ENCODE data around the gene NPFFR2.
A peak's percentile ranks its signal among the peaks of the same experiment; 100 is the strongest.
"Not testable (repeated sequence)": the region's sequence is repeated elsewhere in the genome, so short reads cannot be mapped to it uniquely, and the experiment has no call there.

NPFFR2 gene

GRCh38 chr4:72152731-72153130, 120.9 kb downstream of the NPFFR2 start:
- no peaks in the 10 kb centered on the region for H3K4me1 Mint-ChIP-seq
- H3K9me3 Mint-ChIP-seq = peaks cover 3 to 8% of the 10 kb centered on the region in 2 donors
- DNase-seq (no peak), ATAC-seq (replicated peaks) (no peak)
- H3K36me3 Mint-ChIP-seq = no peaks in the 10 kb centered on the region
- H3K4me3 Mint-ChIP-seq = no peak overlapping the region
- no peak overlapping the region for H3K27ac Mint-ChIP-seq
- no peaks in the 10 kb centered on the region for H3K27me3 Mint-ChIP-seq

- not testable (repeated sequence) for H3K4me3 Mint-ChIP-seq; H3K36me3 Mint-ChIP-seq; H3K9me3 Mint-ChIP-seq; ATAC-seq (replicated peaks); DNase-seq; H3K27me3 Mint-ChIP-seq; H3K27ac Mint-ChIP-seq; H3K4me1 Mint-ChIP-seq
Measured at GRCh38 chr4:72153634-72154033, 121.8 kb downstream of the NPFFR2 start.

- not testable (repeated sequence) for DNase-seq; H3K27me3 Mint-ChIP-seq; H3K27ac Mint-ChIP-seq; H3K9me3 Mint-ChIP-seq; ATAC-seq (replicated peaks); H3K4me3 Mint-ChIP-seq; H3K4me1 Mint-ChIP-seq; H3K36me3 Mint-ChIP-seq
Measured at GRCh38 chr4:72169285-72169684, 137.5 kb downstream of the NPFFR2 start.

DNA sequence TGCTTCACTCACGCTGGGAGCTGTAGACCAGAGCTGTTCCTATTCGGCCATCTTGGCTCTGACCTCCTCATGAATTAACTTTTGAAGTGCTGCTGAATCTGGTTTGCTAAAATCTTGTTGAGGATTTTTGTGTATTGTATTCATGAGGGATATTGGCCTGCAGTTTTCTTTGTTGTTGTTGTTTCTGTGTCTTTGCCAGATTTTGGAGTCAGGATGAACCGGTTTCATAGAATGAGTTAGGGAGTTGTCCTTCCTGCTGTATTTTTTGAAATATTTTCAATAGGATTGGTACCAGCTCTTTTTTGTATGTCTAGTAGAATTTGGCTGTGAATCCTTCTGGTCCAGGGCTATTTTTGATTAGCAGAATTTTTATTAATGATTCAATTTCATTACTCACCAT, 138.1 kb downstream of the NPFFR2 start:
- DNase-seq = no peak
- no peaks in the 10 kb centered on the region for H3K36me3 Mint-ChIP-seq
- H3K27me3 Mint-ChIP-seq = no peaks in the 10 kb centered on the region
- no peak overlapping the region for H3K4me3 Mint-ChIP-seq
- ATAC-seq (replicated peaks) = no peak
- H3K9me3 Mint-ChIP-seq = peaks cover 7 to 9% of the 10 kb centered on the region in 2 donors
- no peak overlapping the region for H3K27ac Mint-ChIP-seq
- no peaks in the 10 kb centered on the region for H3K4me1 Mint-ChIP-seq

- no peak overlapping the region for H3K27ac Mint-ChIP-seq
- no peak overlapping the region for H3K4me3 Mint-ChIP-seq
- peaks cover 0 to 8% of the 10 kb centered on the region in 2 donors for H3K9me3 Mint-ChIP-seq
- H3K4me1 Mint-ChIP-seq = no peaks in the 10 kb centered on the region
- no peak for DNase-seq
- no peaks in the 10 kb centered on the region for H3K27me3 Mint-ChIP-seq
- H3K36me3 Mint-ChIP-seq = no peaks in the 10 kb centered on the region
- no peak for ATAC-seq (replicated peaks)
Measured at GRCh38 chr4:72171761-72172160, 140.0 kb downstream of the NPFFR2 start.

DNA sequence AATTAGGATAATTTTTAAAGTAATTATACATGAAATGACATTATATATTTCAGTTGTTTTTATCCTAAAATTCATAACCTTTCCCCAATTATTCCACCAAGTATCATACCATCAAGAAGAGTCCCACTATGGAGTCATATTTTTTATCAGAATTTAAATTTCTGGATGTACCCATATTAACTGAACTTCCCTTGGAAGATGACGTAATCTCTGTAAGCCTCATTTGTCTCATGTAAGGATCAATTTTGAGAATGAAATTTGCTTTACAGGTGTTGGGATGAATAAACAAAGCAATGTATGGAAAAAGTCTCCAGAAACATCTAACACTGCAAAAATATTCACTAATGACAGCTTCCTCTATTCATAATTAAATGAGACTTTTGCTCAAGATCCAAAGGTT, 147.5 kb downstream of the NPFFR2 start:
- no peak for ATAC-seq (replicated peaks)
- DNase-seq = no peak
- Mint-ChIP-seq H3K4me1 (no peaks in the 10 kb centered on the region), H3K27ac (no peak overlapping the region), H3K9me3 (peaks cover 0 to 4% of the 10 kb centered on the region in 2 donors), H3K27me3 (no peaks in the 10 kb centered on the region), H3K4me3 (no peak overlapping the region), H3K36me3 (no peaks in the 10 kb centered on the region)

DNA sequence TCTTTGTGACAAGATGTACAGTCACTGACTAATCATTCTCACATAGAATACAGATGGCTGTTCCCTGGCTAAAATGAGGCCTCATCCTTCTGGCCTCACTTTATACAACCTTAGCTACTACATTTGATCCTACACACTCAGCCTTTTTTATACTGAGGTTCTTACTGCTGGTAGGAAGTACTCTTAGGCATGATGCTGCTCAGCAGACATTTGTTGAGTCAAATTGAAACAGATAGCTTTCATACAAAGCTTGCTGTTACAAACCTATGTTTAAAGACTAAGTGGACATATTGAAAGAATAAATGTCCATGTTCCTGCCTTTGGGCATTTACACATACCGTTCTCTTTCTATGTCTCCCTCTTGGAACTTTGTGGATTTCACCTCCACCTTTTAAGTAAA, 154.9 kb downstream of the NPFFR2 start:
- H3K4me3 Mint-ChIP-seq = no peak overlapping the region
- H3K36me3 Mint-ChIP-seq = no peaks in the 10 kb centered on the region
- no peaks in the 10 kb centered on the region for H3K4me1 Mint-ChIP-seq
- no peak for DNase-seq
- ATAC-seq (replicated peaks) = peak in 1 of 2 donors; percentile 22
- peaks cover 0 to 1% of the 10 kb centered on the region in 2 donors for H3K9me3 Mint-ChIP-seq
- H3K27me3 Mint-ChIP-seq = no peaks in the 10 kb centered on the region
- no peak overlapping the region for H3K27ac Mint-ChIP-seq

- Mint-ChIP-seq H3K4me3 (no peak overlapping the region), H3K4me1 (no peaks in the 10 kb centered on the region), H3K27me3 (no peaks in the 10 kb centered on the region), H3K36me3 (peaks cover 0 to 2% of the 10 kb centered on the region in 2 donors), H3K27ac (no peak overlapping the region), H3K9me3 (peaks cover 0 to 3% of the 10 kb centered on the region in 2 donors)
- ATAC-seq (replicated peaks) (no peak), DNase-seq (no peak)
Measured at GRCh38 chr4:72194046-72194445, 162.2 kb downstream of the NPFFR2 start.

GRCh38 chr4:72194453-72194852, 162.7 kb downstream of the NPFFR2 start:
- H3K9me3 Mint-ChIP-seq = peaks cover 0 to 3% of the 10 kb centered on the region in 2 donors
- ATAC-seq (replicated peaks) (no peak), DNase-seq (no peak)
- no peak overlapping the region for H3K27ac Mint-ChIP-seq
- peaks cover 0 to 2% of the 10 kb centered on the region in 2 donors for H3K36me3 Mint-ChIP-seq
- no peaks in the 10 kb centered on the region for H3K4me1 Mint-ChIP-seq
- H3K4me3 Mint-ChIP-seq = no peak overlapping the region
- no peaks in the 10 kb centered on the region for H3K27me3 Mint-ChIP-seq

All from stimulated activated naive B cell treated with anti-CD40 and anti-IgM and Interleukin-4, amounts not matched to agents 10 μg/mL and 1 μg/mL and 100 μg/mL, for 72 hours (primary cell).